Hematopoietic multipotent progenitor cell treated with erythropoietin and hydrocortisone succinate and interleukin-3 and kit ligand, for 8 days (in vitro differentiated cells): ENCODE results near the gene KY.
"Not testable (repeated sequence)": the region's sequence is repeated elsewhere in the genome, so short reads cannot be mapped to it uniquely, and the experiment has no call there.

Experiments
- DNase-seq: peaks from one replicate; pipeline ENCODE4 v3.0.0-alpha.2; 2015

Gene KY

DNA sequence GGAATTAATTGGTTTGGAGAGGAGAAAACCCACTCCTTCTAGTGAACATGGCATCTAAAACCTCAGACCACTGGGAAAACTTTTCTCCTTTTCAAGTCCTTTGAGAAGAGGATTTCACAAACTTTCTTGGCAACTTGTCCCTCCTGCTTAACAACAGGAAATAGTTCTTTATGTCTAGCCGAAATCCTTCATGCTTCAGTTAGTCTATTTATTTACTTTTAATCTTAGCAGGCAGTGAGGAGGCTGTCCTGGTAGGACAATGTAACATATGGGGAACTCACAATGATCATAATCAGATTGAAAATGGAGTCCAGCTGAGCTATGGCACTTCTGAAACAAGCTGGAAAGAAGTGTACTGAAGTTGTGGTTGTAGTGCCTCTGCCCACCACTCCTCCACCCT, 50.6 kb downstream of the KY start:
- no peak for DNase-seq

DNA sequence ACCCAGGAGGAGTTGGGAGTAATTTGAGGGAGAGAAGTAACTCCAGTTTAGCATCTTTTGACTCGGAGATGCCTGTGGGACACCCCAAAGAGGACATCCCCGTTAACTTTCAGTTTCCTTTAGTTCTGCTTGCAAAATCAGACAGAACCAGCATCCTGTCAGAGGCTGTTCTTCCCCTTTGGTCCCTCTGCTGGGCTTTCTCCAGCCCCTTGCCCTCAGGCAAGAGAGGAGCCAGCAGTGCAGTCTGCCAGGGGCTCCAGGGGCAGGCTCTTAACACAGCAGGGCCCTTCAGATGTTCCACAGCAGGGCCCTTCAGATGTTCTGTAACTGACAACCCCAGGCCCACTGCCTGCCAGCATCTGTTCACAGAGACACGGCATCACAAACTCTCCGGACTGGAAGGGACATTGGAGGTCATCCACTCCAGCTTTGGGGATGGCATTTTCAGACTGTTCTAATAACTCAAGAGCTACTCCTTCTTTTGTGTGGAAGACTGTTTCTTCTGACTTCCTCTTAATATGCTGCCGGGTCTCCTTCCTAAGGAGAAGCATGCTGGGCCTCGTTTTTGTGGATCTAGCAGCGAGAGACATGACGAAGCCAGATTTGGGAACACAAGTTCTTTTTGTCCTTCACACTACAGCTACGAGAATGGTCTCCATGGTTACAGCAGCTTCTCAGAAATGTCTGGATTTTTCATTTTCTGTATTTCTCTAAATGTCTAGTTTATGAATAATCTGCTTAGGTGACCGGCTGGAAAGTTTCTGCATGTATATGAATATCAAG, 51.9 kb downstream of the KY start:
- DNase-seq, result no peak

DNA sequence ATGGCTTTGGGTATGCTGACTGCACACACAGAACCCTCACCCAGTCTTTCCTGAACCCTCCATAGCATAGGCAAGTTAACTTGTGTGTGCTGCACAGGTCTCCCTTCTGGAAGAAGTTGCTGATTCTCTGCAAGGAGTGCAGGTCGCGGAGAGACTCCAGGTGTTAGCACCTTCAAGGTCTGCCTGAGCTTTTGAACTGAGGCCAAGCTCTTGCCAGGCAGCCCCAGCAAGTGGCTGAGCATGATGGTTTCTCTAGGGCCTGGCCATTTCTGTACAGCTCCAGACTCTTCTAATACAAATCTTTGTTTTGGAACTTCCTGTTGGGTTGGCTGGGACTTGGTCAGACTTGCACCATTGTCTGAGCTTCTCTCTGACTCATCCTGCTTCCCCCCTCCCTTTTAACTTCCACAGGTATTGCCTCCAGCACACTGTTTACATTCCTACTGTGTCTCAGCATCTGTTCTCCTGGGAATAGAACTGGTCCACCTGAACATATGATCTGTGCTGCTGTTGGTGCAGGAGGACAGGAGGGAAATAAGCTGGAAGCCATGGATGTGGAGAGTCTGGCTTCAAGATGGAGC, 53.3 kb downstream of the KY start:
- no peak for DNase-seq

DNA sequence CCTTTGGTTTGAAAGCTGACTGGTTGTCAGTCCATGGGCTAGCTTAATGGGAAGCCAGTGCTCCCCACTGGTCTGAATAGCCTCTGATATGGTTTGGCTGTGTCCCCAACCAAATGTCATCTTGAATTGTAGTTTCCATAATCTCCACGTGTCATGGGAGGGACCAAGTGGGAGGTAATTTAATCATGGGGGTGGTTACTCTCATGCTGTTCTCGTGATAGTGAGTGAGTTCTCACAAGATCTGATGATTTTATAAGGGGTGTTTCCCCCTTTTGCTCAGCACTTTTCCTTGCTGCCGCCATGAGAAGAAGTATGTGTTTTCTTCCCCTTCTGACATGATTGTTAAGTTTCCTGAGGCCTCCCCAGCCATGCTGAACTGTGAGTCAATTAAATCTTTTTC, 55.8 kb downstream of the KY start:
- not testable (repeated sequence) for DNase-seq

DNA sequence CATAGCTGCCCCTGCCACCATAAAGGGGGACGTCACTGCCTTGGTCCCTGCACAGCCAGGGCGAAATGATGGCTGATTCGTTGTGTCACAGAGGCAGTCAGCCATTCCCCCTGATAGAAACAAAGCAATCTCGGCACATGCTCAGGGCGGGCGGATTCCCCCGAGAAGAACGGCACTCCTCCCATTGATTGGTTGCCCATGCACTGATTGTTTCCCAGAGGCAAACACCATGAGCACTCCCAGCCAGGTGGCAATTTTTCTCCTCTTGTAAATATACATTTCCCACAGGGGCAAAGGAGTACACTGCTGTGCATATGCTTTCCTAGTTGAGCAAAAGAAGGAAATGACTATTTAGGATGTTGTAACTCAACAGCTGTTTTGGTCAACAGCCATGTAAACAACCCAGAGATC, 56.5 kb downstream of the KY start:
- no peak for DNase-seq

GRCh38 chr3:134592806-134593205, 58.0 kb downstream of the KY start:
- DNase-seq, result no peak

- DNase-seq, result no peak
Measured at GRCh38 chr3:134590766-134591165, 60.1 kb downstream of the KY start.

DNA sequence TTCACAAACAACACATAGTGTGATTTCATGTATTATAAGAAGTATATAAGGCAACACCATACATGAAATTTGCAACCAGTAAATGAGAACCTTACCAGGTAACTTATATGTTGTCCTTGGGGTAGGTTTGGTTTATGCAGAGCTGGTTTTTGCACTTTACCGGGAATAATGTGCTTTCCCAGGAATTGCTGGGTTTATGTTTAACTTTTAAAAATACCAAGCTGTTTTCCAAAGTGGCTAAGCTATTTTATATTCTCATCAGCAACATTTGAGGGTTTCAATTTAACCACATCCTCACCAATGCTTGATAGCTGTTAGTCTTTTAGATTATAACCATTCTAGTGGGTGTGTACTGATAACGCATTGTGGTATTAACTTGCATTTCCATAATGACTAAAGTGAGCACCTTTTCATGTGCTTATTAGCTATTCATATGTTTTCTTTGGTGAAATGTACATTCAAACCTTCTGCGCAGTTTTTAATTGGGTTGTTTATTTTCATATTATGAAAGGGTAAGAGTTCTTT, 71.6 kb downstream of the KY start:
- peak; percentile 39 for DNase-seq

DNA sequence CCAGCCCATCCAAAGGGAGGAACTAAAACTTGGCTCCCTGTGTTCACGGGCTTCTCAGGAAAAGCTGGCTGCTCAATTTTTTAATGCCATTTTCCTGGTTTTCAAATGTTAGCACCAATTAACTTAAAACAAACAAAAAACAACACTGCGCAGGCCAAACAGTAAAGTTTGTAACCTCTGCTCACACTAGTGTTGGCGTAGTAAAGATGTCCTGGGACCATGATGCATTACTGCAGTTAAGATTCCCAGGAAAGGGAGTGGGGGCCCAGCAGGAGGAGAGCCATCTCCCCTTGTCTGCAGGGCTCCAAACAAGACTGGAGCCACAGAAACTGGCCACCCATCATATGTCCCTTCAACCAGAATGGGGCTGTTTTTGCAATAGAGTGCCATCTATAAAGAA, 74.0 kb downstream of the KY start:
- DNase-seq, result no peak

DNA sequence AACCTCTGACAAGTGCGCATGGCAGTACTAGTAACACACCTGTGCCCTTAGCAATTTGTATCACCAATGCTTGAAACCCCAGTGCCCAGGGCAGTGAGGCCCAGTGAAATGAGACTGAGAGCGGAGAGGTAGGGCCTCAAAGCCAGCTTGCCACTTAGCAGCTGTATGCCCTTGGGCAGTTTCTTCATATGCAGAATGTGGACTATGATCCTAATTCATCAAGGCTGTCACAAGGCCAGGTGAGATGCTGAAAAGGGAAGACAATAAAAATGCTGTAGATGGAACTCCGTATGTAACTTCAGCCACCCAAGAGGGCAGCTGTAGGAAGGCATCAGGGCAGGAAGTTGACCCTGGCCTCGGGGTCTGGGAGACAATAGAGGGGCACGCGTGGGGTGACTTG, 74.4 kb downstream of the KY start:
- DNase-seq, result no peak

DNA sequence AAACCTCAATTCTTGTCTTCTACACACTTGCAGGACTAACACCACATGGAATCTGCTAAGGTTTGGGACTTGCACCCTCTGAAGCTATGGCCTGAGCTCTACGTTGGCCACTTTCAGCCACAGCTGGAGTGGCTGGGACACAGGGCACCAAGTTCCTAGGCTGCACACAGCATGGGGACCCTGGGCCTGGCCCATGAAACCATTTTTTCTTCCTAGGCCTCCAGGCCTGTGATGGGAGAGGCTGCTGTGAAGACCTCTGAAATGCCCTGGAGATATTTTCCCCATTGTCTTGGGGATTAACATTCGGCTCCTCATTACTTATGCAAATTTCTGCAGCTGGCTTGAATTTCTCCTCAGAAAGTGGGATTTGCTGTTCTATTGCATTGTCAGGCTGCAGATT, 80.9 kb downstream of the KY start:
- not testable (repeated sequence) for DNase-seq

GRCh38 chr3:134568790-134569189, 82.0 kb downstream of the KY start:
- no peak for DNase-seq

- DNase-seq, result no peak
Measured at GRCh38 chr3:134567605-134568004, 83.2 kb downstream of the KY start.

DNA sequence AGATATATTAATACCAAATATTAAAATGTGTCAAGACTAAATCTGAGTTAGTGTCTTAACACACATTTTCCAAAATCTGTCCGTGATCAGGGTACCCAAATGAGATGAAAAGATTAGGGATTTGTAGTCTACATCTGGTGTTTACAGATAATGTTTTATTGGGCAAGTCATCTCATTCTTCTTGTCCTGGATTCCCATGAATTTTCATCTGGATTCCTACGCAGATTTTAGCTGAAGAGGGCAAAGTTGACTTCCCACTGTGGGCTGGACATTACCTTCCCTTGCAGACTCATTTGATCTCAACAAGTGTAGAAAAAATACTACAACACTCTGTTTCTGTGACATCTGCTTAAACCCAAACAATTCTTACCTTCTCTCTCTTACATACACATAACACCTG, 85.8 kb downstream of the KY start:
- no peak for DNase-seq

- no peak for DNase-seq
Measured at GRCh38 chr3:134563601-134564000, 87.2 kb downstream of the KY start.

- no peak for DNase-seq
Measured at GRCh38 chr3:134562055-134562454, 88.8 kb downstream of the KY start.

- no peak for DNase-seq
Measured at GRCh38 chr3:134559591-134559990, 91.2 kb downstream of the KY start.
